Measurements from ENCODE around the gene PACRG.
"Not testable (repeated sequence)": the region's sequence is repeated elsewhere in the genome, so short reads cannot be mapped to it uniquely, and the experiment has no call there.

PACRG gene

DNA sequence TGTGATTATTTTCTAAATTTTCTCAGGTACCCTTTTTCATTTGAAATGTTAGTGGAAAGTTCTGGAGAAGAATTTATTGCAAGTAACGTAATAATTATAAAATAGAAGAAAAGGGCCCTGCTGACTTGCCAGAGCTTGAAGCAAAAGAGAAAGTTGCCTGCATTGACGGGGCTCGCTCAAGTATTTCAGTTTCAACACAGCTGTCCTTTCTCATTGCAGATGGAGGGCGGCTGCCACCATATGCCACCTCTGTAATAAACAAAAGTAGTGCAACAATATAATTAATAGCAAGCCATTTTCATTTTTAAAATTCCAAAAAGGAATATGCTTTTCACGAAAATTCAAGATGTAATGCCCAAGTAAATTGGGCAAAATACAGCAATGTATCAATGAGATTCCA is 246.2 kb downstream of the PACRG start:
- DNase-seq (ENCODE audit: low spot score): no peak
- no peak overlapping the region for H3K27ac ChIP-seq
- ChIA-PET CTCF (no interaction called here), POLR2A (ENCODE audit: low non-redundant PET) (no interaction called here)
- TF ChIP-seq, protein P1, sequence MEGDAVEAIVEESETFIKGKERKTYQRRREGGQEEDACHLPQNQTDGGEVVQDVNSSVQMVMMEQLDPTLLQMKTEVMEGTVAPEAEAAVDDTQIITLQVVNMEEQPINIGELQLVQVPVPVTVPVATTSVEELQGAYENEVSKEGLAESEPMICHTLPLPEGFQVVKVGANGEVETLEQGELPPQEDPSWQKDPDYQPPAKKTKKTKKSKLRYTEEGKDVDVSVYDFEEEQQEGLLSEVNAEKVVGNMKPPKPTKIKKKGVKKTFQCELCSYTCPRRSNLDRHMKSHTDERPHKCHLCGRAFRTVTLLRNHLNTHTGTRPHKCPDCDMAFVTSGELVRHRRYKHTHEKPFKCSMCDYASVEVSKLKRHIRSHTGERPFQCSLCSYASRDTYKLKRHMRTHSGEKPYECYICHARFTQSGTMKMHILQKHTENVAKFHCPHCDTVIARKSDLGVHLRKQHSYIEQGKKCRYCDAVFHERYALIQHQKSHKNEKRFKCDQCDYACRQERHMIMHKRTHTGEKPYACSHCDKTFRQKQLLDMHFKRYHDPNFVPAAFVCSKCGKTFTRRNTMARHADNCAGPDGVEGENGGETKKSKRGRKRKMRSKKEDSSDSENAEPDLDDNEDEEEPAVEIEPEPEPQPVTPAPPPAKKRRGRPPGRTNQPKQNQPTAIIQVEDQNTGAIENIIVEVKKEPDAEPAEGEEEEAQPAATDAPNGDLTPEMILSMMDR (conservative IDR thresholded peaks at IDR 0.05; ENCODE audit: low read depth): no peak

DNA sequence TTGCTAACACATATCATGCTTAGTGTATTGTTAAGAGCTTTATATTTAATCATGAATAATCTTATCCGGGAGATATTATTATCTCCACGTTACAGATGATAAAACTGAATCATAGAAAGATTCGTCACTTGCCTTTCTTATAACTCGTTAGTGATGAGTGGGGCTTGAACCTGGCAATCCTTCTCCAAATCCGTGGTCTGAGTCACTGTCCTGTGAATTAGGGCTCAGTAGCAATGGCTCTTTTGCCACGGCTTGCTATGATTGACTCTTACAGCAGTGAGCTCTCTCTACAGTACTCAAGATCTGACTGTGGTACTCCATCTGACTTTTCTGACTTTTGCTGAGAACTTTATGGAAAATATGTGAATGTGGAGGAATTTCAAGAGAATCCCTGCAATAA is 246.9 kb downstream of the PACRG start:
- no peak for DNase-seq (ENCODE audit: low spot score)
- no peak overlapping the region for H3K27ac ChIP-seq
- TF ChIP-seq, protein P1 (conservative IDR thresholded peaks at IDR 0.05; ENCODE audit: low read depth): no peak
- ChIA-PET CTCF (interaction anchor here (0.6 to 0.8 kb wide), 2 partner anchors 10 to 42 kb away, joined by 3 read pairs; no protein-coding TSS in a partner anchor), POLR2A (ENCODE audit: low non-redundant PET) (no interaction called here)

DNA sequence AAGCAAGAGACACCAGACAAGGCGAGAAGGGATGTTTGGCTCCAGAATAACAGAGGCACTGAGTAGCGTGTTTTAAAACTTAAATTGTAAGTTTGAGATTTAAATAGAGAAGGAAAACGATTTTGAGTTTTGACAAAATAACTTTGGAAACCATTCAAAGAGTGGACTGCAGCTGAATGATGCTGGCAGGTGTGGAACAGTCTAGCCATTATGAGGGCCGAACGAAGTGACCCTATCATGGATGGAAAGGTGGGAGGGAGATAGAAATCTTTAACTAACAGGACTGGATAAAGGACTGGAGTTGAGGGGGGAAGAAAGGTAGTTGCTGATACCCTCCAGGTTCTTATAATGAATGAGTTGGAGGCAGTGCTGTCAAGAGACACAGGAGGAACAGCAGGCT is 248.4 kb downstream of the PACRG start:
- ChIA-PET CTCF (no interaction called here), POLR2A (ENCODE audit: low non-redundant PET) (no interaction called here)
- H3K27ac ChIP-seq: no peak overlapping the region
- TF ChIP-seq, protein P1 (conservative IDR thresholded peaks at IDR 0.05; ENCODE audit: low read depth): no peak
- no peak for DNase-seq (ENCODE audit: low spot score)

DNA sequence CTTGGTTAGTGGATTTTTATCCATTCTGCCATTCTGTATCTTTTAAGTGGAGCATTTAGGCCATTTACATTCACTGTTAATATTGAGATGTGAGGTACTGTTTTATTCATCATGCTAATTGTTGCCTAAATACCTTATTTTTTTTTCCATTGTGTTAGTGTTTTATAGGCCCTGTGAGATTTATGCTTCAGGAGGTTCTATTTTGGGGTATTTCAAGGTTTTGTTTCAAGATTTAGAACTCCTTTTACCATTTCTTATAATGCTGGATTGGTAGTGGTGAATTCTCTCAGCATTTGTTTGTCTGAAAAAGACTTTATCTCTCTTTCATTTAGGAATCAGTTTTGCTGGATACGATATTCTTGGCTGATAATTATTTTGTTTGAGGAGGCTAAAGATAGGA is 255.5 kb downstream of the PACRG start:
- POLR2A ChIA-PET (ENCODE audit: low non-redundant PET); H3K27ac ChIP-seq; DNase-seq (ENCODE audit: low spot score): not testable (repeated sequence)
- CTCF ChIA-PET: interaction anchor here (0.6 kb wide), 1 partner anchor 889 kb away, joined by 3 read pairs; no protein-coding TSS in a partner anchor

DNA sequence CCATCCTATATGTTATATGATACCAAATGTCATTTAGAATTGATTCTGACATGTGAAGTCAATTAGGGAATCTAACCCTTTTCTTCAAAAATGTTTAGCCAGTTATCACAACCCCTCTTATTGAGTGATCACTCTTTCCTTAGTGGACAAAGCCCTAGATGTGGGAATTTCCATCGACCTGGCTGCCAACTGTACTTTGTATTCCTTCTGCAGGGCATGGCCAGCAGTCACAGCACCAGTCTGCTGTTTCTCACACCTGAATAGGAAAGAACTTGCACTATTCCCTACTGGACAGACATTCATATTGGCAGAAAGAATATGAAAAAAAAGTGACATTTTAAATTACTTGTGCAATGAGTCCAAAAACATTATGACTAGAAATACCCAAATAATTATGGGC is 271.0 kb downstream of the PACRG start:
- TF ChIP-seq, protein P1 (conservative IDR thresholded peaks at IDR 0.05; ENCODE audit: low read depth): no peak
- no peak for DNase-seq (ENCODE audit: low spot score)
- no peak overlapping the region for H3K27ac ChIP-seq
- ChIA-PET POLR2A (ENCODE audit: low non-redundant PET) (no interaction called here), CTCF (no interaction called here)

DNA sequence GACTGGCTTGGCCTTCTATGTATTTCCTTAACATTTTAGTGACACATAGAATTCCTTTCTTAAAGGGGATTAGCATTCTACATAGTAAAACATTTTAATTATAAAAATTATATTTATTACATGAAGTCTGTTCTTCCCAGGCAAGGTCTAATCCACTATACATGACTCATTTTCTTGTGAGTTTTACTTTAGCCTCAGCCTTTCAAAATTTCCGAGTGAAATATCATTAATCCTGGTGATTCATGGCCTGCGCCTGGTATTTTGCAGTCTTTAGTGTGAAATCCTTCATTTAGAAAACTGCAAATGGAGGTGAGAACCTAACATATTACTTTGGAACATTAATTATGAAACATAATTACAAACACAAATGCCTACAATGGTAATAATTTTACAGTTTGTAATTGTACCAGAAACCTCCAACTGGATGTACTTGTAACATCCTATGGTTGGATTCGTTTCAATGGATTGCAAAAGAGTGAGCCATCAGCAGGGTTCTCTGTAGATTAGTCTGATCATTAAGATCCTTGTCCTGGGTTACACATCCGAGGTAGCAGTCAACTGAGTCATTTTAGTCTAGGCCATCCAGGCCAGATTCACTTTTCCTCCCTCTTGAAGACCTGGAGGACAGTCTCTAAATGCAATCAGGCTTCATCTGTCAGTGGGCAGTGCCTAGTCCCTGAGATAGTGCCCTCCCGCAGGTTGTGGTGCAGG is 272.0 kb downstream of the PACRG start:
- peak overlapping the region; percentile 66 for H3K27ac ChIP-seq
- TF ChIP-seq, protein P1 (conservative IDR thresholded peaks at IDR 0.05; ENCODE audit: low read depth): no peak
- DNase-seq (ENCODE audit: low spot score): peak; percentile 38
- CTCF ChIA-PET: no interaction called here
- POLR2A ChIA-PET (ENCODE audit: low non-redundant PET): no interaction called here

DNA sequence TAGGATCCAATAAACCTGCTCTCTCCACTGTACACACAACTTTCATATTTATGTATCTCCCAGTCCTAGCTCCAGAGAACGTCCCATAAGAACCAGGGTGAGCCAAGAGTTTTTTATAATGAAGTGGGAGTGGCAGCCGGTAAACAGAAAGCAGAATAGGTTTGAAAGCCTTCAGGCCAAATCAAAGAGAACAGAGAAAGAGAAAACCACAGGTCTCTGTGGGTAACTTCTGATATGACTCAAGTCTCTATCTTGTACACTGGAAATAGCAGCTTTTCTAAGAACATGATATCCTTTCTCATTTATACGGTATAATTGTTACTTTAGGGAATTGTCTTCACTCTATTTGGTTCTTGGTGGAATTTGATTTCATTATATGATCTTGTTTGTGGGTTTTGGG is 273.6 kb downstream of the PACRG start:
- TF ChIP-seq, protein P1 (conservative IDR thresholded peaks at IDR 0.05; ENCODE audit: low read depth): no peak
- H3K27ac ChIP-seq: no peak overlapping the region
- POLR2A ChIA-PET (ENCODE audit: low non-redundant PET): no interaction called here
- peak; percentile 8 for DNase-seq (ENCODE audit: low spot score)
- CTCF ChIA-PET: no interaction called here

Data from RWPE1 (cell line).